ENCODE results near the gene HDGF. TPM values are rescaled to one million over a fixed set of nuclear protein-coding genes. Genes with fewer than 3 reads are reported as not detected.

HDGF gene
- total and polyA plus RNA-seq, 2 donors (not counting 3 experiments of a cell fraction or from before 2014, with no cell fraction given), result 95.1 to 298 TPM

DNA sequence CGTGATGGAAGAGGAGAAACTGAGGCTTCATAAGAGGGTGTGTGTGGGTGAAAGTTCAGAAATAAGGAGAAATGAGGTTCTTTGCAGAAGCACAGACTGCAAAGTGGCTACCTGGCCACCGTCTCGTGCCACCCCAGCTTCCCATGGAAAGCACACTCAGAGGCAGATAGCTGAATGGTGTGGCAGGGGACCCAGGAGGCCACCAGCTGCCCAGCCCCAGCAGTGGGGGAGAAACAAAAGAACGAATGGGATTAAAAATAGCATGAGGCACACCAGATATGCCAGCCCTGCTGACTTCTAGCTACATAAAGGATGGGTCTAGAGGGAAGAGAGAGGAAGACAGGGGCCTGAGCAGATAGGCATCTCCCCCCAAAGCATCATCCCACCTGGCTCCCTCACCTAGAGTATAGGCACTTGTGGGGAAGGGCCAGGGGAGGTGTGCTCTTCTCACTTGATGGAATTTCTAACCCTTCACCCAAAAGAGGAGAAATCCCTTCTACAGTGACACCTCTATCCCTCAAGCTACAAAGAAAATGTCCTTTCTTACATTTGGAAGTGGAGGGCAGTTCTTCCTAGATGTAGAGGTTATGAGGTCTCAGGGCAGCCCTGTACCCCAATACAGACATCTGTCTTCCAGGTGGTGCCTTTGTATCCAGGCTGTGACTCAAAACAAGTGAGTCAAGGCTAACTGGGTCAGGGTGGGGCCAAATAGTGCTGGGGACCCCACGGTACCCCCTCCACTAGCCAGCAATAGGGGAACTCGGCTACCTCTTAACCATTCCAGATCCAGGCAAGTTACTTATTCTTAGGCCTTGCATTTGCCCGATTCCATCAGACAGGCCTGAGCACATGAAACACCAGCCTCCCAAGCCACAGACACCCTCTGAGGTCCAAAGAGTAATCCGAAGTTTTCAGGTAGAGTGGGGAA, 3.5 kb downstream of the HDGF start:
- peaks cover 78% of the 10 kb centered on the region for H3K79me2 ChIP-seq (ENCODE audit: control insufficient read depth, insufficient read depth, low read length)
- no peaks in the 10 kb centered on the region for H4K20me1 ChIP-seq (replicated peaks; ENCODE audit: control insufficient read depth, extremely low read depth, insufficient read depth, low read length)
- intact Hi-C loops (cut with micrococcal nuclease) (loop anchor here (5.0 kb wide), 1 partner anchor 246 kb away; the partner anchor contains the start of gene MEF2D), dilution Hi-C loops (cut with MboI; ENCODE audit: extremely low pct_ligation_motif_present, low sequenced_read_pairs) (no loop called here)
- peak; percentile 17 for DNase-seq (ENCODE audit: low read depth, low spot score)
- H2AFZ ChIP-seq (ENCODE audit: low read depth, low read length), result no peak overlapping the region
- peak overlapping the region; percentile 76 for H3K4me2 ChIP-seq (ENCODE audit: insufficient read depth, low read length)
- H3K9me1 ChIP-seq (replicated peaks; ENCODE audit: control insufficient read depth, extremely low read depth, insufficient read depth, low read length), result no peaks in the 10 kb centered on the region
- ChIA-PET POLR2A (interaction anchor here (0.7 kb wide), 1 partner anchor 20 kb away, joined by 3 read pairs; the partner anchor contains the start of genes ISG20L2 and METTL25B), CTCF (interaction anchor here (0.8 to 1.5 kb wide), 3 partner anchors 22 to 170 kb away, joined by 3 to 9 read pairs (median 7); no protein-coding TSS in a partner anchor)
- peak overlapping the region in 2 of 3 experiments; percentile 39 to 92 for H3K4me3 ChIP-seq (replicated peaks in 1 of 3; ENCODE audit: insufficient read depth in 1 of 3, low read depth in 1 of 3, low read length in 3 of 3)
- H3K9ac ChIP-seq (replicated peaks; ENCODE audit: extremely low read depth, insufficient read depth, low read length), result peak overlapping the region; percentile 69
- H3K4me1 ChIP-seq (ENCODE audit: control insufficient read depth, extremely low read depth, insufficient read depth, low read length), result peaks cover 49% of the 10 kb centered on the region
- H3K9me3 ChIP-seq (replicated peaks; ENCODE audit: control insufficient read depth, insufficient read depth, low read length), result no peaks in the 10 kb centered on the region
- TF ChIP-seq, protein P1, sequence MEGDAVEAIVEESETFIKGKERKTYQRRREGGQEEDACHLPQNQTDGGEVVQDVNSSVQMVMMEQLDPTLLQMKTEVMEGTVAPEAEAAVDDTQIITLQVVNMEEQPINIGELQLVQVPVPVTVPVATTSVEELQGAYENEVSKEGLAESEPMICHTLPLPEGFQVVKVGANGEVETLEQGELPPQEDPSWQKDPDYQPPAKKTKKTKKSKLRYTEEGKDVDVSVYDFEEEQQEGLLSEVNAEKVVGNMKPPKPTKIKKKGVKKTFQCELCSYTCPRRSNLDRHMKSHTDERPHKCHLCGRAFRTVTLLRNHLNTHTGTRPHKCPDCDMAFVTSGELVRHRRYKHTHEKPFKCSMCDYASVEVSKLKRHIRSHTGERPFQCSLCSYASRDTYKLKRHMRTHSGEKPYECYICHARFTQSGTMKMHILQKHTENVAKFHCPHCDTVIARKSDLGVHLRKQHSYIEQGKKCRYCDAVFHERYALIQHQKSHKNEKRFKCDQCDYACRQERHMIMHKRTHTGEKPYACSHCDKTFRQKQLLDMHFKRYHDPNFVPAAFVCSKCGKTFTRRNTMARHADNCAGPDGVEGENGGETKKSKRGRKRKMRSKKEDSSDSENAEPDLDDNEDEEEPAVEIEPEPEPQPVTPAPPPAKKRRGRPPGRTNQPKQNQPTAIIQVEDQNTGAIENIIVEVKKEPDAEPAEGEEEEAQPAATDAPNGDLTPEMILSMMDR (IDR thresholded peaks at IDR 0.05; ENCODE audit: extremely low read depth in 1 of 2, insufficient read depth in 1 of 2, low read depth in 1 of 2, low read length in 2 of 2), result no peak
- TF ChIP-seq FOS (IDR thresholded peaks at IDR 0.05; ENCODE audit: borderline replicate concordance, insufficient read depth, low read length), result peak; percentile 27
- peak overlapping the region; percentile 85 for H3K27ac ChIP-seq (ENCODE audit: insufficient read depth, low read depth, low read length)
- no peaks in the 10 kb centered on the region for H3K27me3 ChIP-seq (ENCODE audit: control insufficient read depth in 2 of 2, insufficient read depth in 2 of 2, low read length in 2 of 2)
- peak; percentile 80 for FAIRE-seq
- peaks cover 11 to 12% of the 10 kb centered on the region in 2 experiments for H3K36me3 ChIP-seq (ENCODE audit: control insufficient read depth in 2 of 2, extremely low read depth in 1 of 2, insufficient read depth in 2 of 2, low read length in 2 of 2)
- BruUV-seq (replicated peaks), result TSS peak; percentile 17

Data from endothelial cell of umbilical vein (primary cell).